NCI-H2029 (cell line): ENCODE measurements around the gene PRKCA.
"Not testable (repeated sequence)": the region's sequence is repeated elsewhere in the genome, so short reads cannot be mapped to it uniquely, and the experiment has no call there.

ENCODE experiments used
- DNase-seq: peaks from one replicate; lab custom pipeline; 2025; lab: John Stamatoyannopoulos, UW

The PRKCA gene

DNA sequence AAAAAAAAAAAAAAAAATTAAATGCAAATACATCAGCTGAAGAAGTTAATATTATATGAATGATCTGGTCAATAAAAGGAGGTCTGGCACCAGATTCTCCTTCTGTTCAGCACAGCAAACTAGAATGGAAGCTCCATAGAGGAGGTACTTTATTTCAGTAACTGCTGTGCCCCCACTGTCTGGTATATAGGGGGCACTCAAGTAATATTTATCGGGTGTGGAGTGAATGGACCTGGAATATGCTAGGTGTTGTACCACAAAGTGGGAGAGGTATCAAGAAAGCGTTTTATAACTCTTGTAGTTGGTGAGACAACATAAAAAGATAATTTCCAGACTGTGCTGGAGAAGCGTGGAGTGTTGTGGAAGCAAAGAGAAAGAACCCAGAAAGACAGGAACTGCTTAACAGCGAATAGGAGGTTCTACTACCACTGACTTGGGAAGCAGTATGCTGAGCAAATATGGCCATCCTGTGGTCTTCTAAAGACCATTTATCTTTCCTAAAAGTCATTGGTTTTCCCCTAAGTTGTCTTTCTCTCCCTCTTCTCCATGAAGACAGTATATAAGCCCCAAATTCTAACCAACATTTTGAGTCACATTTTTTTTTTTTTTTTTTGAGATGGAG, 12.2 kb upstream of the PRKCA start:
- DNase-seq, result no peak

DNA sequence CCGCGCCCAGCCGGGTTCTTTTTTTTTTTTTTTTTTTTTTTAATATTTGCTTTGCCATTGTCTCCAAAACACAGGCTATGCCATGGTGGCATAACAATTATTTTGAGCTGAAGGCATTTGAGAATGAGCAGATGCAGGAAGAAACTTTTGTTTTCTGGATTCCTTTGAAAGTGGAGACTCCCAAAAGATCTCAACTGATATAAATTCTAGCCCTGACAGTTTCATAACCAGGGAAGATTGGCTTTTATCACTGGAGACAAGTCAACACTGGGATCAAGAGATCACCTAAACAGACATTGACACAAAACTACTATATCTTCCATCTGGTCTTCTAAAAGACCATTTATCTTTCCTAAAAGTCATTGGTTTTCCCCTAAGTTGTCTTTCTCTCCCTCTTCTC, 10.1 kb upstream of the PRKCA start:
- no peak for DNase-seq

DNA sequence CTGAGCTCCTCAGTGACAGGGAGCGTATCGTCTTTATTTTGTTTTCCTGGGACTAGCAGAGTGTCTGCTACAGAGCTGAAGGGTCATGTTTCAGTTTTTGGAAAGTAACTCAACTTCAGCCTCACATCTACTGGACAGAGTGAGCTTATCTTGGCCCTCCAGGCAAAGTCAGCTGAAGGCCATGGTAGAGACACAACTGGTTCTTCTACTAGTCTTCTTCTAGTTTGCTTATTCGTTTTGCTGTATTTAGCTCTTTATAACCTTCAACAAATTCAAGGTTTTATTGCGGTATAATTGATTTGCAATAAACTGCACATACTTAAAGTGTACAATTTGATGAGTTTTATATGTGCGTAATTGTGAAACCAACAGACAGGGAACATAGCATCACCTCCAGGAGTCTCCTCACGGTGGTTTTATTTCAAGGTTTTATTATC, 6.1 kb upstream of the PRKCA start:
- no peak for DNase-seq

DNA sequence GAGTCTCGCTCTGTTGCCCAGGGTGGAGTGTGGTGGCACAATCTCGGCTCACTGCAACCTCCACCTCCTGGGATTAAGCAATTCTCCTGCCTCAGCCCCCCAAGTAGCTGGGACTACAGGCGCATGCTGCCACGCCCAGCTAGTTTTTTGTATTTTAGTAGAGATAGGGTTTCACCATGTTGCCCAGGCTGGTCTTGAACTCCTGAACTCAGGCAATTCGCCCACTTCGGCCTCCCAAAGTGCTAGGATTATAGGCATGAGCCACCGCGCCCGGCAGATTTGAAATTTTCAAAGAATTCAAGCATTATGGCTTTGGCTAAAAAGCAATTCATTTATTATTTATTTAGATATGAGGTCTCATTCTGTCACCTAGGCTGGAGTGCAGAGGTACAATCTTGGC, 5.0 kb upstream of the PRKCA start:
- DNase-seq, result not testable (repeated sequence)

DNA sequence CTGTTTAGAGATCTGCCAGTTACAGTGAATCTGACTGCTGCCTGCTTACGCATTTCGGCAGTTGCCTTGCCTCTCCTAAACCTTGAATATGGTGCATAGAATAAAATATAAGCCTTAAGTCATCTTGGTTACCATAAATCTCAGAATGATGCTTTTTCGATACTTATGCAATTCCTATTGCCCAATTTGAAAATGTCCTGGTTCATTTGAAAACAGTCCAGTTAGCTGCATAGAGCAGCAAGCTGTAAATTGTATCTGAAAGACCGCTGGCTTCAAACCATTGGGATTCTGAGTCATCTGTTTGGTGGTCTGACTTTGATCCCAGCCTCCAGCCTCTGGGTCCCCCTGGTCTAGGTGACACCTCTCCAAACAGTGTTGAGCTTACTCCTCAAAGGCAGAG, 2.7 kb upstream of the PRKCA start:
- DNase-seq, result no peak

DNA sequence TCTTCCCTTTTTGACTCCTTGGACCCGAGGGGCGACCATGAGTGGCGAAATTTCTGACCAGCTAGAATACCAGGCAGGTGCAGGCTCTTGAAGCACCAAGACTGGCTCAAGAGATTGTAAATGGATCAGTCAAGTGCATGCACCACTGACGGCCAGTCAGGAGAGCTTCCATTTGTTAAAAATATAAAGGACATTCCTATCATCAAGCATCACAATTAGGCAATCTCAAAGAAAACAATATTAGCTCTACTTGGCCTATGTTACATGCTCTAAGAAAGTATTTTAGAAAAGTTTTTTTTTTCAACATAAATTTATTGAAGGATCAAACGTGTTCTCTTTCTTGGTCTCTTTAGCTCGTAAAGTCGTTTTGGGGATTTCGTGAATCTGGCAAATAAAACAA, 1.5 kb upstream of the PRKCA start:
- no peak for DNase-seq

DNA sequence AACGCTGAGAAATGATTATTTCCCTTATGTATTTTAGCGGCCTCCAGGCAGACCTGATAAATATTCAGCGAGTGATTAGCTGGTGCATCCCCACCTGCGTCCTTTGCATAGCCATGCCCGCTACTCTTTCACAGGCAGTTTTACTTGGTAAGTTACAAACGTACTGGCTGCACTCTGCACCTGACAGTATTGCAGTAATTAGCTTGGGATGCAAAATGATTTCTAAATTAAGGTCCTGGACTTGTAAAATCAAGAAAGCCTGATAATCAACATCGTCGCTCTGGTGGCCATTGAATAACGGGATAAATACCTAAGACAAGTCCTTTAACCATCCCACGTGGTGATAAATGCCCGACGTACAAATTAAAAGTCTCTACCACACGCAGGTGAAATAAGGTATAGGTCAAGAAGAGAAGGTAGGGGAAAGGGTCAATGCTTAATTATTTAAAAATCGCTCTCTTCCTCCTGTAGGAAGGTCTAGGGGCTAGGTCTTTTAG, 998 bp upstream of the PRKCA start:
- no peak for DNase-seq

DNA sequence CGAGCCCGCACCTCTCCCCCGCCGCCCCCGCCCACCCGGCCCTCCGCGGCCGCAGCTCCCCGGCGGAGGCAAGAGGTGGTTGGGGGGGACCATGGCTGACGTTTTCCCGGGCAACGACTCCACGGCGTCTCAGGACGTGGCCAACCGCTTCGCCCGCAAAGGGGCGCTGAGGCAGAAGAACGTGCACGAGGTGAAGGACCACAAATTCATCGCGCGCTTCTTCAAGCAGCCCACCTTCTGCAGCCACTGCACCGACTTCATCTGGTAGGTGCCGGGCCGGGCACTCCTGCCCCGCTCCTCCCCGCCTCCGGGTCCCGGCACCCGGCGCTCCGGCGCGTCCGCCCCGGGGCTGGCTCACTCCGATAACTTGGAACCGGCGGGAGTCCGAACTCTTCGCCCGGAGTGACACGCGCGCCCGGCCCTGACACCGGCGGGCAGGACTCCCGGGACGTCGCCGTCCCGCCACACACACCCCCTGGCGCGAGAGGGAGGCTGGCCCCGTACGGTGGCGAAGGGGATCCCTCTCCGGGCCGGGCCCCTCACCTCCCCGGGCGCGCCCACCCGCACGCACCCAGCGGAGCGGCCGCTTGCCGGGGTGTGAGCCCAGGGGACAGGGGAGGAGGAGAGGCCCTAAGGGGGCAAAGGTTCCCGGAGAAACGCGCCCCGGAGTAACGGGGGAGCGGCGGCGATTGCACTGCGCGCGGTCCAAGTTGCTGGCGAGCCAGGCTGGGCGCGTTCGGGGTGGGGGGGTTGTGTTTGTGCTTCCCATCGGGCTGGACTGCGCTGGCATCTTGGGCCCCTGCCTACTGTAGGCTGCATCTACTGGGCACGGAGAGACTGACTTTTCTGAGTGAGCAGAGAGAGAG, 581 bp downstream of the PRKCA start:
- no peak for DNase-seq

DNA sequence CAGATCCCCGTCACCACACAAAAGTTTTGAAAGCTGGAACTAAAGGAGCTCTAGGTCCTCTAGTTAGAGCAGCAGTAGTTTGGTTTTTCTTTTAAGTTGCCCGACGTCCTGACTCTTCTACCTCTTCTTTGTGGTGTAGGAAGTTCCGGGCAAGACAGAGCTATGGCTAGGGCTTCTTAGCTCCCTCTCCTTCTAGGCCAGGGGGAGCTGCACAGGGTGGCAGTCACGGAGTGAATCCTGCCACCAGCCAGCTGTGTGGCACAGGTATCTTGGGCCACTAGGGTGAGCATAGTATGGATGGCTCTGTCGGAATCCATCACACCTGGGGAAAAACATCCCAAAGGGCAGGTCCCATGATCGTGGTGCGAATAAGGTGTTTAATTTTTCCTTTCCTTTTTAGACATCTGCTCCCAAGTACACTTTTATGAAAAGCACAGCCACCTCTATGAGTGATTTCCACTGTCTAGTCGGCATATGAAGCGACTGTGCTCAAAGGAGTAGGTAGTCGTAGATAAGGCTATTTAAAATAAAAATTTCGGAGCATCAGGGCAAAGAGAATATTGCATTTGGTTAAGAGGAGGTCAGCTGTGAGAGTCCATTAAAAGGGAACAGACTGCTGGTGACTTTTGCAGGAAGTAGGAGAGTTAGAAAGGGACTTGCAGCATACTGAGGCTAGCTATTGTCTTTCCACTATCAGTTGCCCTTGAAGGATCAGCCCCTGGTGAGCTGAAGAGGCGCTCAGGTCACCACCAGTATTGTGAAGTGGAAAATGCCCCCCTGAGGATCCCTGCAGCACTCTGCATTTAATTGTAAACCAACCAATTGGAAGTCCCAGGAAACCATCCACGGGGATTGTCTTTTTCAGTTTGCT, 2.1 kb downstream of the PRKCA start:
- DNase-seq, result no peak

DNA sequence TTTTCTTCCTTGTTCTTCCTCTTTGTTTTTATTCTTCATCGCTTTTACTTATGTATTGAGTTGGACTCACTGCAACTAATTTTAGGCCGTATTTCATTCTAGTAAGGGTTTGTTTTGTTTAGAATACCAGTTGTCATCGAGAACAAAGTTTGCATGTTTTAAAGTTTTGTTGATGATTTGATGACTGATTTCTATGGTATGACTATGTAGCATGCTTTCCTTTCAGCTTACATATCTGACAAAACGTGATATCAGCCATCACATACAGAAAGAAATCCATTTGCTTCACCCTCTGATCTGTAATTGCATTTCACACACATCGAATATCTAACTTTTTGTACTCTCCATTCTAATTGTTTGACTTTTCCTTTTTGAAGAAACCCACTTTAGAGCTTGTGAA, 4.0 kb downstream of the PRKCA start:
- no peak for DNase-seq

DNA sequence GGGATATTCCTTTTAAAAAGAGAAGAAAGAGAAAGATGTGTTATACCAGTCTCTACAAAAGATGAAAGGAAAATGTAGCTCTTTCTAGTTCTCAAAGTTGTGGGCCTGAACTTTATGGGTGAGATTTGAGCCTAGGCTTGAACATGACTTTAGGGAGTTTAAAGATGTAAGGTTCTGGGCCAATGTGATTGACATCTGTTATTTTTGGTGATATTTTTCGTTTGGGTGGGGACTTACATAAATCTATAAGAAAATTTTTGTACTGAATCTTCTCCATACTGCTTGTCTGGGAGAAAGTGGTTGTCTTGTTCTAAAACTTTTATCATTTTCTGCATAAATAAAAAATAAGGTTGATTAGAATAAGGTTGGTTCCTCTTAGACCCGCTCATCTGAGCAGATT, 4.8 kb downstream of the PRKCA start:
- no peak for DNase-seq

DNA sequence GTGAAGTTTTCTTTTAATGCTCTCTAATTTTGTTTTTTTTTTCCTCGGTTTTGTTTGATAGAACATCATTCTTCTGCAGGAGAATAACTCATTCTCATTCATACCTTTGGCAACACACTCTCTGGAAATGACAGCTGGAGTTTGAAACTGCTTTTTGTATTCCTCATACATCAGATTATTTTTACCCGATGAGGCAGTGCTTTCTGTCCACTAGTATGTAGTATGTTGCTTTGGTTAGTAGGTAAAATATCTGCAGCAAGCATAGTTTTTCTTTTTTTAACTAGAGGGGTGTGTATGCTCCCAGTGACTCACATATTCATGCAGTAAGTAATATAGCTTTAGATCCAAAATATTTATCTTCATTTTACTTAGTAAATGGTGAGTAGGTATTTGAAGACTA, 6.4 kb downstream of the PRKCA start:
- no peak for DNase-seq

DNA sequence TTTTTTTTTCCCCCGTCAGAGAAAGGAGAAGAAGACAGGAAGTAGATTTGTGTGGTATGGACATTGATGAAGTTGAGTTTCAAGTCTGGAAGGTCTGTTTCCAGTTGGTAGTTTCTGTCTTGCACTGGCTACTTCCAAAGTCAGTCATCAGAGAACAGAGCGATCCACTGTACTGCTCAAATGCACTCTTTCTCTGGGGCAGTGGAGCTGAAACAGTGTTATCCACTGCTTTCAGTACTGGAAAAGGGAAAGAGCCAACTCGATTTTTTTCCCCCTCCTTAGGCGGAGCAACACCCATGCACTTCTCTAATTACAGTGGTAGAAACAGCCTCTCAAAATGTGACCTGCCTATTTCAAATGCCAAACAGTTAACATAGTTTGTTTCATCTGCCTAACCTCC, 7.4 kb downstream of the PRKCA start:
- no peak for DNase-seq

DNA sequence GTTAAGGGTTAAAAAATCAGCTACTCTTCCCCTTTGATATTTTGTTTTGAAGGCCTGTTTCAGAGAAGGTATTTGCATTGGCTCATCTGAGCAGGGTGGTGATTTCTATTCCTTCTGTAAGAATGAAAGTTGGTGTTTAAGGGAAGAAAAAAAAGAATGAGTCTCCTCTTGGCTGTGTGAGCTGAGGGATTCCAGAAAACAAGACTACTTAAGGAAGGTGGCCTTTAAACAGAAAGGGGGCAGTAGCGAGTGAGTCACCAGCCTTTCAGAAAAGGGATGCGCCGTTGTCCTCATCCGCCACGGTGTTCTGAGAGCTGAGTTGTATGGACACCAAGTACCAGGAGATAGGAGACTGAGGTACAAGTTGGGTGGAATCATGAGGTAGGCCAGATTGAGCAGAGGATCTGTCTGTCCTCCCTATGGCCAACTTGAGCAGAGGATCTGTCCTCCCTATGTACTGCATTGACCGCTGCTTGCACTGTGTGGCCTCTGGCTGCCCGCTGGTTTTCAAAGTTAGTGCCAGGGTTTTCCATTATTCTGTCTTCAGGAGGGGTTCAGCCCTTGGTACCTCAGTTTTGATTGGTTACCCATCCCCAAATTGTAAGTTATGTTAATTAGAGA, 8.2 kb downstream of the PRKCA start:
- DNase-seq, result no peak

DNA sequence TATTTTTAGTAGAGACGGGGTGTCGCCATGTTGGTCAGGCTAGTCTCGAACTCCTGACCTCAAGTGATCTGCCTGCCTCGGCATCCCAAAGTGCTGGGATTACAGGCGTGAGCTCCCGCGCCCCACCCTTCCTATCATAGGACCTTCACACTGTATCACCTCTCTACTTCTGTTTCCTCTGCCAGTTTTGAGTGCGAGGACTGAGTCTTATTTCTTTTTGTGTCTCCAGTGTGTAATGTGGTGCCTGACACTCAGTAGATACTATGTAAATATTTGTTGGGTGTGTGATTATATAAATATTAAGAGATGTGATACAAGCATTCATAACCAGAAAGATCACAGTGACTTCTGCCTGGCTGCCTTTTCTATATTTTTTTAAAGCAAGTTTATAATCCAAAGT, 10.5 kb downstream of the PRKCA start:
- DNase-seq, result no peak

DNA sequence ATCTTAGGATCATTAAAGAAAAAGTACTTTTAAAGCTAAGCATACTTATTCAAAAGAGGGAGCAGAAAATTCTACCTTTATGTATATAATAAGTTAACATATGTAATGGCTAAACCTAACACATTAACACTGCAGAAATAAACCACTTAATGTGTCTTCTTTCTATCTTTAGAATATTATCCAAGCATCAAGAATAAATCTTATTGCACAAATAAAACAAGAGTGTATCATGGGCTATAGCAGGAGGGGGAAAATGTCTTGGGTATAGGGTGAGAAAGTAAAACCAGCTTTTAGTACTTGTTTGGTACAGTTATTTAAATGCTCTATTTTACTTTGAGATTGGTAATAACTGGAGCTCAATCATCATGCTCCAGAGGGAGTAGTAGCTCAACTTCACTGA, 10.9 kb downstream of the PRKCA start:
- DNase-seq, result no peak

DNA sequence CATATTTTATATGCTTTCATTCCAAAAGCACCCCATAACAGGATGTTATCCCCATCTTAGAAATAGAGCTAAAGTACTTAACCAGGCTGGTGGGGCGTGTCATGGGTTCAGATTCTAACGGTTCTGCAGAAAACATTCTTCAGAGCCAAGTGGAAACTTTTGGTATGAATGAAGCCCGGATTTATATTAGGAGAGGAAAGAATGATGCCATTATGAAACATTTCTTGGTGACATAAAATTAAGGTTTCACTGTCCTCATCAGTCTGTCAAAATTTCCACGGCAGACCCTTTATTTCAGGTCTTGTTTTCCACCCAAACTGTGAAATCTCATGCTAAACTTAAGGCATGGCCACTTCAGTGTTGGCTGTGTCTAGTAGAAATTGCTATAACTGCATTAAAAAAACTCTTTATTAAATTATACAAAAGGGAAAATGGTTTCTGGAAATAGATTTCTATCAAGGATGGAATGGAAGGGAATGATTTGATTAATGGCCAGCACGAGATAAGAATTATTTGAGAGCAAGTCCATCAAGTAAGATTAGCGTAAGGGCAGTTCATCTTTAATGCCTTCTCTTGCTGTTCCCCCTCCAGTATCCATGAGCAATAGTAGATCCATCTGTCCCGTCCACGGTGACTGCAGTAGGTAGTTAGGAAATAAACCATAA, 11.7 kb downstream of the PRKCA start:
- no peak for DNase-seq

DNA sequence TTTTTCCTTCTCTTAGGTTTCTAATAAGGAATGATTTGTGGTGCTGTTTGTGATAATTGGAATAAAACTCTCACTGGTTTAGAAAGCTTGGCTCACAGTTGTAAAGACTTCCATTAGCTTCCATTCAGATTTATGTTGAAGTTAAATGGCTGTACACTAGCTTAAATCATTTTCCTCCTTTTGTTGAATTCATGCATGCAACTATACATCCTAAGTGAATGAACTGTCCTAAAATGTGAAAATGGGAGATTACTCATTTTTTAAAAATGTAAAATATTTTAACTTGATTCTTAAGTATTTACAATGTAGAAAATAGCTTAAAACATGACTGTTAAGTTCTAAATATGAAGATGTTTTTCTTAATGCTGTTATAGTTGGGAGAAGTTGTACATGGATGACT, 15.2 kb downstream of the PRKCA start:
- DNase-seq, result no peak

DNA sequence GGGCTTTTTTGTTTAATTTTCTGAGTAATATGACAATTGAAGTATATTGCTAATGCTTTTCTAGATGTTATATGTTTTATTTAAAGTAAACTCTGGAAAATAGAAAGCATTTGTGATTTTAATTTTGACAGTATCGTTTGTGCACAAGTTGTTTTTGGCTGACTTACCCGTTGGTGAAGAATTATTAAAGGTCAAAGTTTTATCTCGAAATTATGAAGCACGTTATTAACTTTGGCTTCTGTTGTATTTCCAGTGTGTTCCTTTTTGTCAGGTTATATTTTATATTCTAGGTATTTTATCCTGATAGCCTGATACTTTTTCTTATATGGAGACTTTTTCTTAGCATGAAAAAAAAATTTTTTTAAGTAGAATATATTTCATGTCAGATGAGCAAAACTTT, 16.8 kb downstream of the PRKCA start:
- DNase-seq, result no peak

DNA sequence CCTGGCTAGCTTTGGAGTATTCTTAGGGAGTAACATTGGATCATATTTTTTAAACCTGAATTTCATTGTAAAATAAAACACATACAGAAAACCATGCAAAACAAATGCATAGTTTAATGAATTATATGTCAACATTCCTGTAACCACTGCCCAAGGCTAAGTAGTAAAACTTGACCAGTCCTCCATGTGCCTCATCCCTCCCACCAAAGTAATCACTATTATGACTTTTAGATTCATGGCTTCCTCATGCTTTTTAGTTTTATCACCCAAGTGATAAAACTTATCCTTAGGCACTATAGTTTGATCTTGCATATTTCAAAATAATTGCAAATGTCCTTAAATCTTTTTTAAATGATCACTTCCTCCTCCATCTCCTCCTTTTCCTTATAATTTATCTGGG, 20.4 kb downstream of the PRKCA start:
- DNase-seq, result no peak

DNA sequence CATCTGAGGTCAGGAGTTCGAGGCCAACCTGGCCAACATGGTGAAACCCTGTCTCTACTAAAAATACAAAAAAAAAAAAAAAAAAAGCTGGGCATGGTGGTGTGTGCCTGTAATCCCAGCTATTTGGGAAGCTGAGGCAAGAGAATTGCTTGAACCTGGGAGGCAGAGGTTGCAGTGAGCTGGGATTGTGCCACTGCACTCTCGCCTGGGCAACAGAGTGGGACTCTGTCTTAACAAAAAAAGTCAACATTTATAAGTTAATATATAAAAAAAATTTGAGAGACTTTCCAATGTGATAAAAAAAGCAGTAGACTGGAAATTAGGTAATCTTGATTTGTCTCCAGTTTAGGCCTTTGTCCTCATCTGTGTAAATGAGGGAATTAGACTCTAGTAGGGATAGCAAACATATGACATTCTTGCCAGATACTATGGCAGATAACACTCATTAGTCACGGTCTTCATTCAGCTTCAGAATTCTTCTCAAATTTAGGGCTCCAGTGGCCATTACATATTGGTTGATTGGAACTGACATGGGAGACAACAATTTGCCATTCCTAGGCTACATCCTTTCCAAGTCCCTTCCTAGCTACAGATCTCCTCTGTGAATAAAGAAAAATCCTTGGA, 22.1 kb downstream of the PRKCA start:
- DNase-seq, result not testable (repeated sequence)
